Stimulated activated CD8-positive, alpha-beta memory T cell treated with anti-CD3 and anti-CD28 coated beads, Interleukin-12 subunit alpha, Interleukin-12 subunit beta, amount 100 ng/mL, for 24 hours (primary cell): ENCODE measurements around the gene ISM2.

Experiments used
- DNase-seq: peaks from one replicate; pipeline ENCODE4 v3.0.0-alpha.2; 2020; ENCODE audit errors: extremely low read depth

The ISM2 gene

GRCh38 chr14:77507762-77508161 is 9.1 kb upstream of the ISM2 start:
- no peak for DNase-seq

- no peak for DNase-seq
Measured at GRCh38 chr14:77505031-77505430, 6.4 kb upstream of the ISM2 start.

- no peak for DNase-seq
Measured at GRCh38 chr14:77503138-77503537, 4.5 kb upstream of the ISM2 start.

- no peak for DNase-seq
Measured at GRCh38 chr14:77502109-77502782, 3.6 kb upstream of the ISM2 start.

- DNase-seq: no peak
Measured at GRCh38 chr14:77498984-77499527, 440 bp upstream of the ISM2 start.

- DNase-seq: no peak
Measured at GRCh38 chr14:77495334-77495733, 3.3 kb downstream of the ISM2 start.

GRCh38 chr14:77491056-77491455 is 7.6 kb downstream of the ISM2 start:
- no peak for DNase-seq

GRCh38 chr14:77490347-77490986 is 8.1 kb downstream of the ISM2 start:
- no peak for DNase-seq

- no peak for DNase-seq
Measured at GRCh38 chr14:77489041-77489440, 9.6 kb downstream of the ISM2 start.

GRCh38 chr14:77488558-77488957 is 10.1 kb downstream of the ISM2 start:
- no peak for DNase-seq

- no peak for DNase-seq
Measured at GRCh38 chr14:77485901-77486678, 12.5 kb downstream of the ISM2 start.

GRCh38 chr14:77485256-77485655 is 13.4 kb downstream of the ISM2 start:
- no peak for DNase-seq

- no peak for DNase-seq
Measured at GRCh38 chr14:77482422-77482821, 16.2 kb downstream of the ISM2 start.

GRCh38 chr14:77478796-77479195 is 19.8 kb downstream of the ISM2 start:
- DNase-seq: no peak

GRCh38 chr14:77478029-77478428 is 20.6 kb downstream of the ISM2 start:
- DNase-seq: no peak

- no peak for DNase-seq
Measured at GRCh38 chr14:77475432-77476115, 23.0 kb downstream of the ISM2 start.

GRCh38 chr14:77474479-77475177 is 24.0 kb downstream of the ISM2 start:
- DNase-seq: no peak

GRCh38 chr14:77473921-77474320 is 24.7 kb downstream of the ISM2 start:
- DNase-seq: no peak

- DNase-seq: no peak
Measured at GRCh38 chr14:77470224-77470870, 28.3 kb downstream of the ISM2 start.

GRCh38 chr14:77469539-77469938 is 29.1 kb downstream of the ISM2 start:
- no peak for DNase-seq

- no peak for DNase-seq
Measured at GRCh38 chr14:77469067-77469505, 29.5 kb downstream of the ISM2 start.
